Astrocyte of the cerebellum (primary cell): ENCODE measurements around the gene CLEC4E.

Experiments used
- DNase-seq: peaks from one replicate; pipeline ENCODE4 v3.0.0-alpha.2; 2011; ENCODE audit warnings: low read depth
- H3K4me3 ChIP-seq: 2 replicates; pipeline ENCODE4 v1.5.1; 2011; ENCODE audit warnings: mild to moderate bottlenecking, low read depth, low read length, moderate library complexity
- CTCF ChIP-seq: IDR thresholded peaks from 2 replicates; pipeline ENCODE4 v1.5.1; 2012; ENCODE audit warnings: low read length, low read depth, moderate library complexity, mild to moderate bottlenecking; ENCODE audit errors: missing control alignments
- in situ Hi-C: cut with HindIII; loops from 2 replicates; pipeline ENCODE4 v1.10.0; 2017; ENCODE audit warnings: low sequenced_read_pairs

CLEC4E gene

GRCh38 chr12:8513256-8513655 is 27.4 kb downstream of the CLEC4E start, which contains the start of gene CLEC4D:
Gene CLEC4D (plus strand): TSS chr12:8513503. CDS start chr12:8513733, 230 bp downstream.
- no peak for TF ChIP-seq CTCF
- DNase-seq = no peak
- H3K4me3 ChIP-seq = no peak within 1 kb of the TSS
- in situ Hi-C loops = no loop called here

GRCh38 chr12:8508910-8509841 is 31.5 kb downstream of the CLEC4E start:
- no peak for TF ChIP-seq CTCF
- DNase-seq = no peak
- in situ Hi-C loops = no loop called here
- H3K4me3 ChIP-seq = no peak overlapping the region

- in situ Hi-C loops = no loop called here
- DNase-seq = no peak
- no peak overlapping the region for H3K4me3 ChIP-seq
- TF ChIP-seq CTCF = no peak
These were observed 32.5 kb downstream of the CLEC4E start for GRCh38 chr12:8508223-8508622.

- in situ Hi-C loops = no loop called here
- no peak for TF ChIP-seq CTCF
- DNase-seq = no peak
- no peak overlapping the region for H3K4me3 ChIP-seq
These were observed 33.1 kb downstream of the CLEC4E start for GRCh38 chr12:8507596-8507995.

GRCh38 chr12:8504351-8504750 is 36.4 kb downstream of the CLEC4E start:
- DNase-seq = no peak
- no peak for TF ChIP-seq CTCF
- no peak overlapping the region for H3K4me3 ChIP-seq
- in situ Hi-C loops = no loop called here

- in situ Hi-C loops = no loop called here
- TF ChIP-seq CTCF = no peak
- DNase-seq = no peak
These were observed 39.0 kb downstream of the CLEC4E start for GRCh38 chr12:8501720-8502119.

More at GRCh38 chr12:8501720-8502119, 39.0 kb downstream of the CLEC4E start:
- no peak overlapping the region for H3K4me3 ChIP-seq
